ENCODE data around the gene FIBIN. TPM values are rescaled to one million over a fixed set of nuclear protein-coding genes. Genes with fewer than 3 reads are reported as not detected.
"Not testable (repeated sequence)": the region's sequence is repeated elsewhere in the genome, so short reads cannot be mapped to it uniquely, and the experiment has no call there.

The FIBIN gene
- total and polyA plus RNA-seq, 5 experiments from 2014 or later: not detected

DNA sequence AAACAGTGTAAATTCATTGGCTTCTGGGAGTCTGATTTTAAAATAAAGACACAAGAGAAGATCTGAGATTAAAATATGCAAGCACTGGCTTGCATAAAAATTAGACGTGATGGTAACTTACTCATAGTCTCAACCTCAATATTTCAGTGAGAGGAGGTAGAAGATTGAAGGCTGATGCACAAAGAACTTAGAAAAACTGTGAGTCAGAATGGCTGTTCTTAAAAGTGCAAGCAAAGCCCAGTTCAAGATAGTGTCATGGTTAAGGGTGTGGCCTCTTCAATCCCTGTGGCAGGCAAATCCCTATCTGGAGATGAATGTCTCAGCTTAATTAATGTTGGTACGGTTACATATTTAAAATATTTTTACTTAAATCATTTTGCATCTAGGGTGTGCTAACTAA is 33.6 kb upstream of the FIBIN start:
- Mint-ChIP-seq H3K4me3 (no peak overlapping the region), H3K27me3 (no peaks in the 10 kb centered on the region), H3K36me3 (no peaks in the 10 kb centered on the region), H3K9me3 (peaks cover 0 to 15% (median 0%) of the 10 kb centered on the region in 9 donors), H3K27ac (no peak overlapping the region), H3K4me1 (no peaks in the 10 kb centered on the region)
- DNase-seq (no peak), ATAC-seq (no peak)
- POLR2A ChIA-PET: no interaction called here

DNA sequence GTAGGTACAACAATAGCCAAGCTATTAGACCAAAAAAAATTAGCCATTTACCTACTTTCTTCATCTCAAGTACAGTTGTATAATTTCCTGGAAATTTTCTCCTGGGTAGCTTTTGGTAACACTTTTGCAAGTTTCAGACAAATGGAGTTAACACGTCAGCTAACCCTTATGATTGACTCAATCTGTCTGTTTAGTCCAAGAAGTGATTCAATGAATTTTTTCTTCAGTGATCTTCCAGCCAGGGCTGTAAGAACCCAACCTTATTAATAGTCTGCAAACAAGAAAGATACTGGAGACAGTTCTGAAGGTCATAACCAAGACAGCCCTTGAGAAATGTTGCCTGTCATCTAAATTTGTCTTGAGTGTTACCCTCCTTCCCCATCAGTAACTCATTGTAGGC is 30.1 kb upstream of the FIBIN start:
- no peak for DNase-seq
- no peaks in the 10 kb centered on the region for H3K36me3 Mint-ChIP-seq
- no peaks in the 10 kb centered on the region for H3K27me3 Mint-ChIP-seq
- H3K4me1 Mint-ChIP-seq: no peaks in the 10 kb centered on the region
- H3K27ac Mint-ChIP-seq: no peak overlapping the region
- no peak for ATAC-seq
- peaks cover 0 to 15% (median 0%) of the 10 kb centered on the region in 9 donors for H3K9me3 Mint-ChIP-seq
- POLR2A ChIA-PET: no interaction called here
- H3K4me3 Mint-ChIP-seq: no peak overlapping the region

DNA sequence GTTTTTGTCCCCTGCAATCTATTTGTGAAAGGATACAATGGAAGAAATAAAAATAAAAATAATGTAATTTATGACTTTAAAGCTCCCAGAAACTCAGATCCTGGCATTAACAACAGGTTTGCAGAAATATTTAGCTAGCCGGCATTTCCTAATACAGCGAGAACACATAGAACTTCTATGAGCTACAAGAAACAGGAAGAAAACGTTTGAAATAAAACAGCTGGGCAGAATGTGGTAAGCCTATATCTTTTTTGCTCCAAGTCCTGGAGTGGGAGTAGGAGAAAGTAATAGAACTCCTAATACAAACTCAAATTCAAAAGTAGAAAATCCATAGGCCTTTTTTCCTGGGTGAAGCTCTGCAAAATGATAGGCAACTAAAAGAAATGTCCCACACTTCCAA is 29.6 kb upstream of the FIBIN start:
- DNase-seq (no peak), ATAC-seq (no peak)
- POLR2A ChIA-PET: no interaction called here
- Mint-ChIP-seq H3K36me3 (no peaks in the 10 kb centered on the region), H3K4me1 (no peaks in the 10 kb centered on the region), H3K27me3 (no peaks in the 10 kb centered on the region), H3K27ac (no peak overlapping the region), H3K9me3 (peaks cover 0 to 15% (median 0%) of the 10 kb centered on the region in 9 donors), H3K4me3 (no peak overlapping the region)

GRCh38 chr11:26964847-26965485 is 28.9 kb upstream of the FIBIN start:
- peak overlapping the region in 1 of 10 donors; percentile 40 for H3K27ac Mint-ChIP-seq
- peaks cover 0 to 15% (median 0%) of the 10 kb centered on the region in 9 donors for H3K9me3 Mint-ChIP-seq
- ATAC-seq, H3K27me3 Mint-ChIP-seq, H3K4me1 Mint-ChIP-seq, H3K36me3 Mint-ChIP-seq, DNase-seq, POLR2A ChIA-PET, H3K4me3 Mint-ChIP-seq: not testable (repeated sequence)

GRCh38 chr11:26971961-26972360 is 22.0 kb upstream of the FIBIN start:
- H3K36me3 Mint-ChIP-seq: no peaks in the 10 kb centered on the region
- no peak overlapping the region for H3K4me3 Mint-ChIP-seq
- no peak overlapping the region for H3K27ac Mint-ChIP-seq
- DNase-seq: no peak
- no peaks in the 10 kb centered on the region for H3K27me3 Mint-ChIP-seq
- ATAC-seq: no peak
- no peaks in the 10 kb centered on the region for H3K4me1 Mint-ChIP-seq
- peaks cover 0 to 9% (median 2%) of the 10 kb centered on the region in 9 donors for H3K9me3 Mint-ChIP-seq
- POLR2A ChIA-PET: no interaction called here

DNA sequence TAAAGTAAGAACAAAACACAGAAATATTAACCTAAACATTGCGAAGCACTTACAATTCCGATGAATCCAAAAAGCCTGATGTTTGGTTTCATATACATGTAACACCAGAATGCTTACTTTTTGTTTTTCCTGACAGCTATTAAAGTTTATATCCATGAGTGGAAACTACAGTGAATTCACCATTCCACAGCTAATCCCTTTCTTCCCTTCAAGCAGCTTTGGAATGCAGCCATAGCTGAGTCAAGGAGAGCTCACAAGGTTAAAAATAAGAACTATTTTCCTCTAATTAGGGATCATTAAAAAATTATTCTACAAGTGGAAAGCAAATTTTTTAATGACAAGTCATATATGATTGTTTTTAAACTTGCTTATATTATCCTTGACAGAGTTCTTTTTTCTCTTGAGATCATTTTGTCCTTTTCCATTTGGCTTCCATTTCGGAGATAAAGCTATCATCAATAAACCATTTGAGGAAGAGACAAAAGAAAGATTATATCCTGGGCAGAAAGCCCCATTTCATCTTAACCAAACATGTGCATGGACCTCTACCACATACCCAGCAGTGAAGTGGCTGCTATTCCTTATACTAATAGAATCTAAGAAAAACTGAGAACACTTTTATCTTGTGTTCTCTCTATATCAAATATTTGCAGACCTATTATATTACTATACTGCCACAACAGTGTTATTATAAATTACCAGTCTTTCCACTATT is 19.7 kb upstream of the FIBIN start:
- POLR2A ChIA-PET: no interaction called here
- Mint-ChIP-seq H3K27ac (no peak overlapping the region), H3K4me3 (no peak overlapping the region)

GRCh38 chr11:26974996-26975395 is 18.9 kb upstream of the FIBIN start:
- POLR2A ChIA-PET: no interaction called here
- ATAC-seq (no peak), DNase-seq (no peak)
- no peak overlapping the region for H3K27ac Mint-ChIP-seq
- peaks cover 0 to 27% (median 7%) of the 10 kb centered on the region in 9 donors for H3K9me3 Mint-ChIP-seq
- no peaks in the 10 kb centered on the region for H3K4me1 Mint-ChIP-seq
- no peak overlapping the region for H3K4me3 Mint-ChIP-seq
- H3K27me3 Mint-ChIP-seq: no peaks in the 10 kb centered on the region
- H3K36me3 Mint-ChIP-seq: no peaks in the 10 kb centered on the region

More for the DNA sequence above, 19.7 kb upstream of the FIBIN start:
- no peaks in the 10 kb centered on the region for H3K4me1 Mint-ChIP-seq
- H3K9me3 Mint-ChIP-seq: peaks cover 0 to 20% (median 6%) of the 10 kb centered on the region in 9 donors
- ATAC-seq: no peak
- no peak for DNase-seq
- H3K27me3 Mint-ChIP-seq: no peaks in the 10 kb centered on the region
- no peaks in the 10 kb centered on the region for H3K36me3 Mint-ChIP-seq

DNA sequence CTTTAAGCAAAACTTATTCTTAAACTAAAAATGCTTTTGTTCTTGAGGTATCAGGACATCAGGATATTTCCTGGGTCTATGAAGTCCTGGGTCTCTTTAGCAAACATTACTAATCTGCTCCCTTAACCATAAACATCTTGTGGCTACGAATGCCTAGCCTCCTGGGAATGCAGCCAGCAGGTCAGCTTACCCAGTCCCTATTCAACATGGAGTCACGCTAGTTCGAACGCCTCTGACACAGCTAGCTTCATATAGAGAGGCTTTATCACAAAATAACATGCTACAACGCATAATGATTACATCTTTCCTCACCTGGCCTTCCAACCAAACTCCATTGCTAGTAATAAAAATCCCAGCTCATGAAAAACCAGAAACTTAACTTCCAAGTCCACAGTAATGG is 17.5 kb upstream of the FIBIN start:
- H3K4me1 Mint-ChIP-seq: no peaks in the 10 kb centered on the region
- H3K27ac Mint-ChIP-seq: no peak overlapping the region
- DNase-seq (no peak), ATAC-seq (no peak)
- peaks cover 6 to 40% (median 10%) of the 10 kb centered on the region in 9 donors for H3K9me3 Mint-ChIP-seq
- H3K36me3 Mint-ChIP-seq: no peaks in the 10 kb centered on the region
- H3K4me3 Mint-ChIP-seq: no peak overlapping the region
- H3K27me3 Mint-ChIP-seq: no peaks in the 10 kb centered on the region
- POLR2A ChIA-PET: no interaction called here

GRCh38 chr11:26977209-26977608 is 16.7 kb upstream of the FIBIN start:
- H3K4me3 Mint-ChIP-seq, H3K27me3 Mint-ChIP-seq, DNase-seq, ATAC-seq, H3K4me1 Mint-ChIP-seq, H3K27ac Mint-ChIP-seq, POLR2A ChIA-PET, H3K36me3 Mint-ChIP-seq: not testable (repeated sequence)
- H3K9me3 Mint-ChIP-seq: peaks cover 9 to 48% (median 18%) of the 10 kb centered on the region in 9 donors

- POLR2A ChIA-PET: no interaction called here
Observed at GRCh38 chr11:26983645-26984044, 10.3 kb upstream of the FIBIN start.

GRCh38 chr11:26985470-26985869 is 8.4 kb upstream of the FIBIN start:
- Mint-ChIP-seq H3K27ac (no peak overlapping the region), H3K4me3 (no peak overlapping the region), H3K4me1 (no peaks in the 10 kb centered on the region), H3K9me3 (peaks cover 9 to 48% (median 22%) of the 10 kb centered on the region in 9 donors), H3K27me3 (peaks cover 0 to 4% (median 0%) of the 10 kb centered on the region in 5 donors), H3K36me3 (peaks cover 0 to 6% (median 0%) of the 10 kb centered on the region in 3 donors)
- no peak for DNase-seq
- POLR2A ChIA-PET: no interaction called here
- ATAC-seq: no peak

More at GRCh38 chr11:26983645-26984044, 10.3 kb upstream of the FIBIN start:
- H3K36me3 Mint-ChIP-seq: peaks cover 0 to 6% (median 0%) of the 10 kb centered on the region in 3 donors
- H3K27ac Mint-ChIP-seq: no peak overlapping the region
- no peak overlapping the region for H3K4me3 Mint-ChIP-seq
- DNase-seq (no peak), ATAC-seq (no peak)
- peaks cover 0 to 4% (median 0%) of the 10 kb centered on the region in 5 donors for H3K27me3 Mint-ChIP-seq
- H3K9me3 Mint-ChIP-seq: peaks cover 15 to 49% (median 23%) of the 10 kb centered on the region in 9 donors
- H3K4me1 Mint-ChIP-seq: no peaks in the 10 kb centered on the region

DNA sequence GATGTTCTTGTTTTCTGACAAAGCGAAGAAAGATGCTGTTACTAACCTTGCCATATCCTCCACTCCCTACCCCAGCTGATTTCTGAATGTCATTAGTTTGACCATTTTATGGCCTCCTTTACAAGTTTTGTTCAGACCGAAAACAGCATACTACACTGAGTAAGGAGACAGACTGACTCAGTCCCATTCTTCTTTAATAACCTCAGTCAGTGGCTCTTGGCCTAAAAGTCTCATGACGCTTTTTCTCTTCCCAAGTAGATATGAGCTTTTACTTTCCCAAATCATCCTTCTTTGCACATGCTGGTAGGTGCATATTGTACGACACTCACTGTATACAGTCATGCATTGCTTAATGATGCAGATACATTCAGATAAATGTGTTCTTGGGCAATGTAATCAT is 8.0 kb upstream of the FIBIN start:
- H3K36me3 Mint-ChIP-seq: peaks cover 0 to 6% (median 0%) of the 10 kb centered on the region in 3 donors
- POLR2A ChIA-PET: no interaction called here
- H3K27ac Mint-ChIP-seq: no peak overlapping the region
- DNase-seq (no peak), ATAC-seq (no peak)
- no peaks in the 10 kb centered on the region for H3K4me1 Mint-ChIP-seq
- no peak overlapping the region for H3K4me3 Mint-ChIP-seq
- H3K9me3 Mint-ChIP-seq: peaks cover 5 to 46% (median 18%) of the 10 kb centered on the region in 9 donors
- H3K27me3 Mint-ChIP-seq: peaks cover 0 to 4% (median 0%) of the 10 kb centered on the region in 5 donors

DNA sequence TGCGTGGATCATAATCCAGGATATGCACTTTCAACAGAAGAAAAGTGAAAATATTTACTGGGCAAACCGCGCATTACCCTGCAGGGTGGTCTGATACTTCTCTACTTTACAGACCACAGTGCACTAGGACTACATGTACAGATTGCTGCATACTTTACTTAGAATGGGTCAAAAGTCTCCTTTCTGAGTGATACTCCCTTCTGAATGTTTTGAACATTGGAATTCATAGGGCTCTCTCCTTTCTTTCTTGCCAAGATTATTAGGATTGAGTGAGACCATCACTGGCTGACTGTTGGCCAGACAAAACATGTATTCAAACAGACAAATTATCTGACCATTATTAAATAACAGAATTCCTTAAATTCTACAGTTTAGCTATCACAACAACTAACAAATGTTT is 6.6 kb upstream of the FIBIN start:
- POLR2A ChIA-PET: no interaction called here
- no peak overlapping the region for H3K27ac Mint-ChIP-seq
- DNase-seq: no peak
- no peak for ATAC-seq
- peaks cover 0 to 4% (median 0%) of the 10 kb centered on the region in 5 donors for H3K27me3 Mint-ChIP-seq
- H3K9me3 Mint-ChIP-seq: peaks cover 0 to 32% (median 12%) of the 10 kb centered on the region in 9 donors
- no peaks in the 10 kb centered on the region for H3K4me1 Mint-ChIP-seq
- H3K36me3 Mint-ChIP-seq: peaks cover 0 to 6% (median 0%) of the 10 kb centered on the region in 3 donors
- no peak overlapping the region for H3K4me3 Mint-ChIP-seq

Data from naive thymus-derived CD8-positive, alpha-beta T cell (primary cell).